ENCODE measurements around the gene SPOP.
"Not testable (repeated sequence)": the region's sequence is repeated elsewhere in the genome, so short reads cannot be mapped to it uniquely, and the experiment has no call there.

SPOP gene

DNA sequence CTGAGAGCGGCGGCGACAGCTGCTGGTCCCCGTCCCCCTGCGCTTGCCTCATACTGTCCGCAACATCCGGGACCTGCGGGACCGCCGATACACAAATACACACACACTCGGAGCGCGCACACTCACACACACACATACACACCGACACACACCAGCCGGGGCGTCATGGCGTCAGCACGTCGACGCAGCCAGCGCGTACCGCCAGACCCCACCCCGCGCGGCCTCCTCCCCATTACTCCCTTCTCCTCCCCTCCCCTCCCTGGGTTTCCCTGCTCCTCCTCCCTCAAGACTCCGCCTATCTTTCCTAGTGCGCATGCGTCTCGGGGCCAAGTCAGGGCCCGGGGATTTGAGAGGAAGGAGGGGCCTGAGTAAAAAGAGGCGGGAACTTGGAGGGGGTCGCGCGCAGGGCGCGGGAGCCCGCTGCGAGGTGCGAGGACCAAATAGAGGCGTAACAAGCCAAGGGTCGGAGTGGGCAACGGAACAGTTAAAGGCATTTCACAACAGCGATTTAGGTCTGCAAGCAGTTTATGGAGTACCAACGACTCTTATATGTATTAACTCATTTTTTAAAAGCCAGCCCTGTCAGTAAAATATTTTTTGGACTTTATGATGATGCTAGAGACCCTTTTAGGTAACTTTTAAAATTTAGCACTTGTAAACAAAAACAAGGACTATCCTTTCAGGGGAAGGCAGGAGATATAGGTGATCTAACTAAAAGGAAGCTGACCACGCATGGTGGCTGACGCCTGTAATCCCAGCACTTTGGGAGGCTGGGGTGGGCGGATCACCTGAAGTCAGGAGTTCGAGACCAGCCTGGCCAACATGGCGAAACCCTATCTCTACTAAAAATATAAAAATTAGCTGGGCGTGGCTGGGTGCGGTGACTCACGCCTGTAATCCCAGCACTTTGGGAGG, at the start of gene SPOP:
Gene SPOP, minus strand, starts transcription at position 165 of the 915 bp plus-strand sequence. CDS start 55,287 bp downstream, outside the sequence.
- peak; percentile 97 for FAIRE-seq

DNA sequence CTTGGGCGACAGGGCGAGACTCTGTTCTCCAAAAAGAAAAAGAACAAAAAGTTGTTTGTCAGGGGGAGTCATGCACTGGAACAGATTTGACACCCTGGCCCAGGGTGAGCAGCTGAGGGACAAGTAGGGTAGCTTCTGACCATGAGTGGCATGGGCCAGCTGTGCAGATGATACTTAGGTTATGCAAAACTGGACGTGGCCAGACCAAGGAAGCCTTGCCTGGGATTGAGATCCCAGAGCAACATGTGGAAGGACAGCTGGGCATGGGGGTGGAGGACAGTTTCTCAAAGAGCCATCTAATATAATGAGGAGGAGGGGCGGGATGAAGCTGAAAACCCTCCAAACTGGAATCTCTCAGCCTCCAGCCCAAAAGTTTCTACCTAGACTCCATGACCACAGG, 49.5 kb upstream of the SPOP start:
- no peak for FAIRE-seq

DNA sequence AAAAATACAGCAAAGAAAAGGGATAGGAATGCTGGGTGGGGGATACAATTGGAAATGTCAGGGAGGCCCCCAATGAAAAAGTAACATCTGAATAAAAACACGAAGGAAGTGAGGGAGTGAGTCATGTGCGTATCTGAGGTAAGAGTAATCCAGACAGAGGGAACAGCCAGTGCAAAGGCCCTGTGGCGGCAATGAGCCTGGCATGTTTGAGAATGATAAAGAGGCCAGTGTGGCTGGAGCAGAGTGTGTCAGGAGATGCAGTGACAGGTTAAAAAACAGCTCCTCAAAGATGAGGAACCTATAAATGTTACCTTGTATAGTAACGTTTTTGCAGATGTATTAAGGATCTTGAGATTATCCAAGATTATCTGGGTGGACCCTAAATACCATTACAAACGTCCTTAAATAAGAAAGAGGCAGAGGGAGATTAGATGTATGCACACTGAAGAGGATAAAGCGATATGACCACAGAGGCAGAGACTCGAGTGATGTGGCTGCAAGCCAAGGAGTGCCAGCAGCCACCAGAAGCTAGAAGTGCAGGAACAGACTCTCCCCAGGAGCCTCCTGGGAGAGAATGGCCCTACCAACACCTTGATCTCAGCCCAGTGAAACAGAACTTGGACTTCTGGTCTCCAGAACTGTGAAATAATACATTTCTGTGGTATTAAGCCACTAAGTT, 47.7 kb upstream of the SPOP start:
- no peak for FAIRE-seq

GRCh38 chr17:49724552-49724951, 46.7 kb upstream of the SPOP start:
- not testable (repeated sequence) for FAIRE-seq

DNA sequence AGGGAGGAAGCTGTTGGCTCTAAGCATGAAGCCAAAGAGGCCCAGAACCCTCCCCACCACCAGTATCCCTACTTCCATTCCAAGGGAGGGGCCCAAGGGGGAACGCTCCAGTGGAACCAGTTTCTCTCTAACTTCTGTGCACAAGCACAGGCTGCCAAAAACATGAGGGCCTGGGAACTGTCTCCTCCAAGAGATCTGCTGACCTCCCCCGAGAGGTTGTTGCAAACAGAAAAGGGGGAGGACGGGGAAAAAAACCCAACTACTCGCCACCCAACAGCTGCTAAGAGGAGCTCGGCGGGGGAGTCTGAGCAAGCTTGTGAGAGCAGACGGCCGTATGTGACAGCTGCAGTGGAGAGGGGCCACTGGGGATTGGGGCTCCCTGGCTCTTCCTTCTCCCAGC, 45.5 kb upstream of the SPOP start:
- FAIRE-seq: no peak

- FAIRE-seq: no peak
Measured at GRCh38 chr17:49722066-49722465, 44.2 kb upstream of the SPOP start.

- FAIRE-seq: no peak
Measured at GRCh38 chr17:49717371-49717861, 39.5 kb upstream of the SPOP start.

GRCh38 chr17:49716668-49717364, 38.9 kb upstream of the SPOP start:
- FAIRE-seq: no peak

- no peak for FAIRE-seq
Measured at GRCh38 chr17:49715717-49716279, 37.9 kb upstream of the SPOP start.

- no peak for FAIRE-seq
Measured at GRCh38 chr17:49715216-49715615, 37.3 kb upstream of the SPOP start.

DNA sequence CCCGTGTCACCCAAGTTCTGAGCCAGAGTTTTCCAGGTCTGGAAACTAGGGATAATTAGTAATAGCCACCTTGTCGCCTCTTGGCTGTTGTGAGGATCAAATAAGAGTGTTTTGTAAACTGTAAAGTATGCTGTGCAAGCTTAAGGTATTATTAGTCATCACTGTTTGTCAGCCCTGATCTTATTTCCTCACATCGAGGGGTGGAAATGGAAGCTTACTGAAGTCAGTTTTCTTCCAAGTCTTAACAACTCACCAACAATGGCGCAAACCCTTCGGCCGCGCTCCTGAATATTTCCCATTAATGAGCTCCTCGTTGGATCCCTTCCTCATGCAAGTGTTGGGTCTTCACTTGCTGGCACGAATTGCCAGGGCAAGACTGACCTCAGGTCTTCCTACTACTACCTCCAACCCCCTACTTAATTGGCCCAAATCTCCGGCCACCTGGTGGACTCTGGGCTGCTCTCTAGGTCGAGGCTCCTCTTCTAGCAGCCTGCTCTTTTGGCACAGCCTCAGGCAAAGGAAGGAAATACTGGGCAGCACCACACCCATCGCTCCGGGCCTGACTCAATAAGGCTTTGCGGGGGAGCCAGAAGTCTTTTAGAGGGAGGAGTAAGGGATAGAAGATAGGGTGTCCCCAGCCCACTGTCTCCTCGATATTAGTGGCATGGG, 30.8 kb upstream of the SPOP start:
- FAIRE-seq: no peak

DNA sequence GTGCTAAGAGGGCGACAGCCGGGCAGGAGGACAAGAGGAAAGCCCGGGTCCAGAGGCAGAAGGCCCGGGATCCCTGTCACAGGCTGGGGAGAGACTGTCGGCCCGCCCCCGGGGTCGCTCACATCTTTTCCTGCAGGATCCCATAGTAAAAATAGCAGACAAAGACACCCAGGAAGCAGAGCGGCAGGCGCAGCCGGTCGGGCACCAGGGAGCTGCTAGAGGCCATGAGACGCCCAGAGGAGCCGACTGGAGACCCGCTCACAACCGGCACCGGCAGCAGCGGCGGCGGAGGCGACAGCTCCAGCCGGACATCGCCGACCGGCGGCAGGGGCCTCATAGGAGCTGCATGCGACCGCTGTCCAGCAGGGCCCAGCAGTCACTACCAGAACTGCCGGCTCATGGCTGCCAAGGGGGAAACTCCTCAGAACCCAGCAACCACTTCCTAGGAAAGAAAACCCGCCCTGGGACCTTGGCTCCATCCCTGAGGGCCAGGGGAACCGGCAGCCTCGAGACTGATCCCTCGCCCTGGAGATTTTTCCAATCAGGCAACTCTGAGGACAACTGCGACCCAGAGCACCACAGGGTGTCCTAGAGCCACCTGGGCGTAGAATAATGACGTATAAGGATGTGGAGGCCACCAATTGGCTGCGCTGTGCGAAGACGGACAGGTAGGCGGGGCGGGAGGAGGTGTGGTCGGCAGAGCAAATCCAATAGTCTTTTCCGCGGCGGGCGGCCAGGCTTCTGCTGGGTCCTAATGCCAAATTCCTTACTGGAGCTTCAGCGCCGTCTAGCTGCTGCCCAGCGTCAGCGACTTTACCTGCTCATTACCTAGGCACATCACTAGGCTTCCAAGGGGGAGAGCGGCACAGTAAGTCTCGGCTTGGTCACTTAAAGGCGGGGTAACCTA, 30.0 kb upstream of the SPOP start, which contains the start of gene SLC35B1:
Gene SLC35B1, minus strand, starts transcription at position 357 of the 907 bp plus-strand sequence. Its CDS starts 131 bp downstream, at position 226.
- FAIRE-seq: peak; percentile 98

DNA sequence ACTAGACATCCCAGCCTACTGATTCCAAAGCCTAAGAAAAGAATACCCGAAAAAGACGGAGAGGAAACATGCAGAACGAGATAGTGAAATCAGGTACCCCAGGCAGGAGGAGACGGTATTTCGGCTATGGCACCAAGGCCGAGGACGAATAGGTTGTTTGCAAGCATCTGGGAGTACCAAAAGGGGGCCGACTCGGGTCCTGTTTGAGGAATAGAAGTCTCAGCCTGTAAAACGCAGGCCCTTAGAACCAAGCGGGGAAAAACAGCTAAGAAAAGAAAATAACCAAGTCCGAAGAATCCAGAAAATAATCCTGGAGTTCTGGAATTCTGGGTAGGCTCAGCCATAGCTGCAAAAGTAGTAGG, 29.3 kb upstream of the SPOP start:
- FAIRE-seq: no peak

- no peak for FAIRE-seq
Measured at GRCh38 chr17:49705254-49705653, 27.4 kb upstream of the SPOP start.

- FAIRE-seq: peak; percentile 94
Measured at GRCh38 chr17:49703557-49704277, 25.8 kb upstream of the SPOP start.

GRCh38 chr17:49700960-49701359, 23.1 kb upstream of the SPOP start:
- no peak for FAIRE-seq

GRCh38 chr17:49699966-49700575, 22.2 kb upstream of the SPOP start:
- FAIRE-seq: no peak

DNA sequence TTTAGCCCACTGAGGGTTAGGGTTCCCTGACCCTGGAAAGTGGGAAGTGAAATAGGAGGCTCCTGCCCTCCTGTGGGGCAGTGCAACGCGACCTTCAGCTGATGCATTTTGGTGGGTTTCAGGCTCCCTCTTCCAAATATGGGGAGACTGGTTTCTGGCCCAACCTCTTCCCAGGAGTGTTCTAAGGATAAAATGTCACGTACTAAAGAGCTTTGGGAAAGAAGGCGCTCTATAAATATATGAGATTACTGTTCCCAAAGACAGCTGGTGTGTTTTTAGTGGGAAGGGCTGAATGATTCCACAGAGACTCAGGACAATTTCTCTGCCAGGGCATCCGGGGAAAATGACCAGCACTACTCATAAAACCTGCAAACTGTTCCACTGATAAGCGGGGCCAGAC, 20.1 kb upstream of the SPOP start:
- no peak for FAIRE-seq

DNA sequence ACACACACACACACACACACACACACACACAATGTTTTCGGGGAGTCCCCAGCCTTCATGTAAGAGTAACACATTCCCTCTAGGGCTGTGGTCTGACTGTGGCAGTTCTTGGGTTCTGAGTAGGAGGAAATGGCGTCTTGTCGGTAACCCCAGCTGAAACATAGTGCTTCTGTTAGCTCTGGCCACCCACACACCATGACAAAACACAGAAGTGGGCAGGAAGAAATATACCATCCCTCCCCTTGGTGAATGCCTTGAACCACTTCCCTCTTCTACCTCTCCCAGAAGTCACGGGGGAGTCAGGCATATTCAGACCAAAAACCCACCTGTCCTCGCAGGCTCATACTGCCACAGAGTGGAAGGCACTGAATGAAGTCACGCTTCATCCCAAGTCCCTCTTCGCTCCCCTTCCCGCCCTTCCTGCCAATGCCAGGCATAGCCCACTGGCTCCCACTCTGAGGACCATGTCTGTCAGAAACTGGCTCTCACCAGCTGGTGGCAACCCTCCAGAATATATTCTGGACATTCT, 18.4 kb upstream of the SPOP start:
- no peak for FAIRE-seq

All from G401.6 (cell line).